Thyroid gland (tissue), 4 donors: ENCODE measurements around the gene SGCD.

Source experiments
- POLR2A ChIP-seq, 2 donors: fragments of 450-650 bp; IDR thresholded peaks; one replicate each; pipeline ENCODE4 v1.6.1; 2017; ENCODE audit warnings: antibody characterized with exemption in 2 of 2, mild to moderate bottlenecking in 2 of 2, moderate library complexity in 1 of 2
- TF ChIP-seq, protein P1 (sequence below), 6 experiments: fragments of 200-600 bp in 3 of 6; fragments of 450-650 bp in 3 of 6; sonication (generic) in 3 of 6; IDR thresholded peaks; one replicate each; pipeline ENCODE4 v1.5.1; 2016 to 2019; ENCODE audit warnings: antibody characterized with exemption in 6 of 6, mild to moderate bottlenecking in 2 of 6, inconsistent platforms in 1 of 6, moderate library complexity in 1 of 6

DNA sequence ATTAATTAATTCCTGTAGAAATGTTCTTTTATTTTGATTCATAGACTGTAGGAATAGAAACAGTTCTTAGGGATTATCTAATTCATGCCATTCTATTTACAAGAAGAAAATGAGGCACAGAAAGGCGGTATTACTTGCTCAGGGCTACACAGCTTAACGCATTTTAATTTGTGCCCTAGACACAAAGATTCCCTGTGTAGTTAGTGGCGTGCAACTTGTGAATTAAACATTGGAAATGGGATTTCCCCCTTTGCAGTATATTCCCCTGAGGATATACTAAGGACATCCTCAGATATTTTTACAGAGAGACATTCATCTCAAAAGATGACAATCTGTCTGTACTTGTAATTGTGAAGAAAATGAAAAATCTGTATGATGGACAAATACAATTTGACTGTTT is 108.1 kb downstream of the SGCD start:
- TF ChIP-seq, protein P1, sequence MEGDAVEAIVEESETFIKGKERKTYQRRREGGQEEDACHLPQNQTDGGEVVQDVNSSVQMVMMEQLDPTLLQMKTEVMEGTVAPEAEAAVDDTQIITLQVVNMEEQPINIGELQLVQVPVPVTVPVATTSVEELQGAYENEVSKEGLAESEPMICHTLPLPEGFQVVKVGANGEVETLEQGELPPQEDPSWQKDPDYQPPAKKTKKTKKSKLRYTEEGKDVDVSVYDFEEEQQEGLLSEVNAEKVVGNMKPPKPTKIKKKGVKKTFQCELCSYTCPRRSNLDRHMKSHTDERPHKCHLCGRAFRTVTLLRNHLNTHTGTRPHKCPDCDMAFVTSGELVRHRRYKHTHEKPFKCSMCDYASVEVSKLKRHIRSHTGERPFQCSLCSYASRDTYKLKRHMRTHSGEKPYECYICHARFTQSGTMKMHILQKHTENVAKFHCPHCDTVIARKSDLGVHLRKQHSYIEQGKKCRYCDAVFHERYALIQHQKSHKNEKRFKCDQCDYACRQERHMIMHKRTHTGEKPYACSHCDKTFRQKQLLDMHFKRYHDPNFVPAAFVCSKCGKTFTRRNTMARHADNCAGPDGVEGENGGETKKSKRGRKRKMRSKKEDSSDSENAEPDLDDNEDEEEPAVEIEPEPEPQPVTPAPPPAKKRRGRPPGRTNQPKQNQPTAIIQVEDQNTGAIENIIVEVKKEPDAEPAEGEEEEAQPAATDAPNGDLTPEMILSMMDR (IDR thresholded peaks at IDR 0.05) = no peak
- no peak for TF ChIP-seq POLR2A (IDR thresholded peaks at IDR 0.05)
